ENCODE results near the gene FOXL3. TPM values are rescaled to one million over a fixed set of nuclear protein-coding genes. Genes with fewer than 3 reads are reported as not detected.
"Not testable (repeated sequence)": the region's sequence is repeated elsewhere in the genome, so short reads cannot be mapped to it uniquely, and the experiment has no call there.

The FOXL3 gene
- total RNA-seq, 1 experiment from 2014 or later = not detected

DNA sequence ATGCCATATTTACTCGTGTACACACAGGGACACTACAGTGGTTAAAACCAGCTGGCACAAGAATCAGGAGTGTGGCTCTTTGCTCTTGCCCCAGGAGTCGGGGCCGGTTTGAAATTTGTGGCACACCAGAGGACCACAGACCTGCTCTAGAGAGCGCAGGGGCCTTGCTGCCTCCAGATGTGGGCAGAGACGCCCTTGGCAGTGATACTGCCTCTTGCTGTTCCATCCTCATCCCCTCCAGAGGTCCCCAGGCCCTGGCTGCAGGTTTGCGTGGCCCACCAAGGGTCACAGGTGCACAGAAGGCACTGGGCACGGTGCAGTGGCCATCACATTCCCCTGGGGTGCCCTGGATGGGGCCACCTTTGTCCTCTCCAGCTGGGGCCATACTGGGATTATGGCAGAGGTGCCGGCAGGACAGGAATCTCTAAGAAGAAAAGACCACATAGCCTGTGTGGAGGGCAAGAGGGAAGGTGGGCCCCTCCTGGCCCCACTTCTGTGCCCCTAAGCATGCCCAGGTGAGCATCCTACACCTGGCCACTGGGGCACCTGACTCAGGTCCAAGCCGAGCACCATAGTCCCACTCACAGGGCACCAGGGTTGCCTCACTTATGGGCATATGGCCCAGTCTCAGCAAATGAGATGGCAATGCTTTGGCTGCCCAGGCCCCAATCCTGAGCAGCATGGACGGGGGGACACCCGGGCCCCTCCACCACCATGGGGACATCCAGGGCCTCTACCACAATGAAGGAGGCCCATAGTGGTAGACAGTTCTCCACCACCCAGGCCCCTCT, 45.6 kb downstream of the FOXL3 start:
- H3K79me2 ChIP-seq (ENCODE audit: insufficient read depth, low read length) = no peaks in the 10 kb centered on the region
- no peaks in the 10 kb centered on the region for H3K27me3 ChIP-seq (ENCODE audit: insufficient read depth, low read length)
- no peak overlapping the region for H3K27ac ChIP-seq (ENCODE audit: insufficient read length, low read depth, low read length)
- H3K27me3 Mint-ChIP-seq (ENCODE audit: low read depth) = peaks cover 30% of the 10 kb centered on the region
- H3K27ac Mint-ChIP-seq = peak overlapping the region in 1 of 3 experiments; percentile 57; a peak in 1 of 7 replicates
- WGBS (ENCODE audit: extremely low coverage, insufficient read length, low lambda C conversion rate) = no CpG with 5 or more reads among the region's 11 CpGs
- H3K9ac ChIP-seq (ENCODE audit: extremely low read depth, insufficient read length, low read length) = no peak overlapping the region
- H3K4me1 ChIP-seq (ENCODE audit: insufficient read depth, low read length) = no peaks in the 10 kb centered on the region
- peaks cover 0 to 11% of the 10 kb centered on the region in 2 experiments; a peak in 2 of 4 replicates for H3K4me1 Mint-ChIP-seq
- H2AFZ ChIP-seq (ENCODE audit: low read length) = no peak overlapping the region
- no peak overlapping the region for H3K4ac ChIP-seq (ENCODE audit: low read depth, low read length)
- H3K9me3 ChIP-seq (ENCODE audit: control insufficient read depth, low read depth, low read length) = no peaks in the 10 kb centered on the region
- peaks cover 0 to 5% (median 2%) of the 10 kb centered on the region in 3 experiments; a peak in 3 of 7 replicates for H3K36me3 Mint-ChIP-seq (ENCODE audit: insufficient read depth in 1 of 3, low read depth in 3 of 3)
- no peak overlapping the region for H2BK5ac ChIP-seq (ENCODE audit: insufficient read length, low read length)
- H3K14ac ChIP-seq (ENCODE audit: insufficient read depth, low read length) = no peak overlapping the region
- no peak for DNase-seq
- no peak overlapping the region for H2BK120ac ChIP-seq (ENCODE audit: low read depth, low read length, poor library complexity, severe bottlenecking)
- peaks cover 3% of the 10 kb centered on the region for H4K20me1 ChIP-seq (ENCODE audit: control insufficient read depth, insufficient read depth, insufficient read length)
- H4K8ac ChIP-seq (replicated peaks; ENCODE audit: insufficient read length, low read depth, low read length) = no peak overlapping the region
- no peak overlapping the region for H3K4me3 Mint-ChIP-seq
- no peak overlapping the region for H2BK20ac ChIP-seq (ENCODE audit: low read depth, low read length, poor library complexity, severe bottlenecking)
- no peak overlapping the region for H3K56ac ChIP-seq (ENCODE audit: insufficient read length, low read depth, low read length)
- H3K23me2 ChIP-seq (ENCODE audit: insufficient read length, low read depth, low read length, poor library complexity, severe bottlenecking) = peaks cover 7% of the 10 kb centered on the region
- H2BK15ac ChIP-seq (ENCODE audit: low read depth, low read length) = no peak overlapping the region
- no peak overlapping the region for H3K23ac ChIP-seq (ENCODE audit: insufficient read length, low read depth, low read length)
- no peak overlapping the region for H4K5ac ChIP-seq (ENCODE audit: insufficient read length, low read depth, low read length)
- no peaks in the 10 kb centered on the region for H3K79me1 ChIP-seq (ENCODE audit: insufficient read depth, low read depth, low read length, poor library complexity, severe bottlenecking)
- TF ChIP-seq, protein P1, sequence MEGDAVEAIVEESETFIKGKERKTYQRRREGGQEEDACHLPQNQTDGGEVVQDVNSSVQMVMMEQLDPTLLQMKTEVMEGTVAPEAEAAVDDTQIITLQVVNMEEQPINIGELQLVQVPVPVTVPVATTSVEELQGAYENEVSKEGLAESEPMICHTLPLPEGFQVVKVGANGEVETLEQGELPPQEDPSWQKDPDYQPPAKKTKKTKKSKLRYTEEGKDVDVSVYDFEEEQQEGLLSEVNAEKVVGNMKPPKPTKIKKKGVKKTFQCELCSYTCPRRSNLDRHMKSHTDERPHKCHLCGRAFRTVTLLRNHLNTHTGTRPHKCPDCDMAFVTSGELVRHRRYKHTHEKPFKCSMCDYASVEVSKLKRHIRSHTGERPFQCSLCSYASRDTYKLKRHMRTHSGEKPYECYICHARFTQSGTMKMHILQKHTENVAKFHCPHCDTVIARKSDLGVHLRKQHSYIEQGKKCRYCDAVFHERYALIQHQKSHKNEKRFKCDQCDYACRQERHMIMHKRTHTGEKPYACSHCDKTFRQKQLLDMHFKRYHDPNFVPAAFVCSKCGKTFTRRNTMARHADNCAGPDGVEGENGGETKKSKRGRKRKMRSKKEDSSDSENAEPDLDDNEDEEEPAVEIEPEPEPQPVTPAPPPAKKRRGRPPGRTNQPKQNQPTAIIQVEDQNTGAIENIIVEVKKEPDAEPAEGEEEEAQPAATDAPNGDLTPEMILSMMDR (conservative IDR thresholded peaks at IDR 0.05) = no peak
- H3K4me2 ChIP-seq (ENCODE audit: insufficient read depth, insufficient read length, low read length) = no peak overlapping the region
- H2AK5ac ChIP-seq (ENCODE audit: insufficient read length, low read length) = no peak overlapping the region
- H2BK12ac ChIP-seq (ENCODE audit: insufficient read length, low read depth, low read length) = no peak overlapping the region
- no peak overlapping the region for H3T11ph ChIP-seq (ENCODE audit: low read length)
- no peak overlapping the region for H4K91ac ChIP-seq (ENCODE audit: insufficient read length, low read depth, low read length)
- no peak overlapping the region for H3K18ac ChIP-seq (ENCODE audit: insufficient read length, low read depth, low read length)
- peaks cover 16 to 17% of the 10 kb centered on the region in 2 experiments; a peak in 4 of 5 replicates for H3K9me3 Mint-ChIP-seq

DNA sequence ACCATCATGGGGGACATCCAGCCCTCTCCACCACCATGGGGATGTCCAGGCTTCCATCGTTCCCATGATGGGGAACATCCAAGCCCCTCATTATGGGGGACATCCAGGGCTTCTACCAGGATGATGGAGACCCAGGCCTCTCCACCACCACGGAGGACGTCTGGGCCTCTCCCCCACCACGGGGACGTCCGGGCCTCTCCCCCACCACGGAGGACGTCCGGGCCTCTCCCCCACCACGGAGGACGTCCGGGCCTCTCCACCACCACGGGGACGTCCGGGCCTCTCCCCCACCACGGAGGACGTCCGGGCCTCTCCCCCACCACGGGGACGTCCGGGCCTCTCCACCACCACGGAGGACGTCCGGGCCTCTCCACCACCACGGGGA, 46.2 kb downstream of the FOXL3 start:
- H3K79me2 ChIP-seq (ENCODE audit: insufficient read depth, low read length); H3K27me3 ChIP-seq (ENCODE audit: insufficient read depth, low read length); H3K4me1 ChIP-seq (ENCODE audit: insufficient read depth, low read length); H3K56ac ChIP-seq (ENCODE audit: insufficient read length, low read depth, low read length); H3K9ac ChIP-seq (ENCODE audit: extremely low read depth, insufficient read length, low read length); H4K5ac ChIP-seq (ENCODE audit: insufficient read length, low read depth, low read length); H3K4me2 ChIP-seq (ENCODE audit: insufficient read depth, insufficient read length, low read length); H3T11ph ChIP-seq (ENCODE audit: low read length); H4K91ac ChIP-seq (ENCODE audit: insufficient read length, low read depth, low read length); H4K8ac ChIP-seq (replicated peaks; ENCODE audit: insufficient read length, low read depth, low read length); H3K27ac ChIP-seq (ENCODE audit: insufficient read length, low read depth, low read length); H3K4me1 Mint-ChIP-seq; DNase-seq; H2BK12ac ChIP-seq (ENCODE audit: insufficient read length, low read depth, low read length); H2BK5ac ChIP-seq (ENCODE audit: insufficient read length, low read length); H3K4me3 Mint-ChIP-seq; H3K4ac ChIP-seq (ENCODE audit: low read depth, low read length); H3K23me2 ChIP-seq (ENCODE audit: insufficient read length, low read depth, low read length, poor library complexity, severe bottlenecking); H3K9me3 ChIP-seq (ENCODE audit: control insufficient read depth, low read depth, low read length); H2BK120ac ChIP-seq (ENCODE audit: low read depth, low read length, poor library complexity, severe bottlenecking); H2BK15ac ChIP-seq (ENCODE audit: low read depth, low read length); H2AK5ac ChIP-seq (ENCODE audit: insufficient read length, low read length); H2BK20ac ChIP-seq (ENCODE audit: low read depth, low read length, poor library complexity, severe bottlenecking); H3K27ac Mint-ChIP-seq; H3K14ac ChIP-seq (ENCODE audit: insufficient read depth, low read length); H3K79me1 ChIP-seq (ENCODE audit: insufficient read depth, low read depth, low read length, poor library complexity, severe bottlenecking); H3K18ac ChIP-seq (ENCODE audit: insufficient read length, low read depth, low read length); H2AFZ ChIP-seq (ENCODE audit: low read length); H3K23ac ChIP-seq (ENCODE audit: insufficient read length, low read depth, low read length); H4K20me1 ChIP-seq (ENCODE audit: control insufficient read depth, insufficient read depth, insufficient read length); H3K36me3 Mint-ChIP-seq (ENCODE audit: insufficient read depth in 1 of 3, low read depth in 3 of 3): not testable (repeated sequence)
- H3K9me3 Mint-ChIP-seq = peaks cover 16 to 17% of the 10 kb centered on the region in 2 experiments; a peak in 4 of 5 replicates
- peaks cover 24% of the 10 kb centered on the region for H3K27me3 Mint-ChIP-seq (ENCODE audit: low read depth)
- WGBS (ENCODE audit: extremely low coverage, insufficient read length, low lambda C conversion rate) = no CpG with 5 or more reads among the region's 25 CpGs
